Cardiac muscle cell (in vitro differentiated cells and primary cell): ENCODE data around the gene AGXT2. TPM values are rescaled to one million over a fixed set of nuclear protein-coding genes. Genes with fewer than 3 reads are reported as not detected.
A peak's percentile ranks its signal among the peaks of the same experiment; 100 is the strongest.

Experiments
- DNase-seq, 2 donors: peaks; one replicate each; pipeline versions ENCODE4 v3.0.0 to v3.0.0-alpha.2; 2010 to 2017; ENCODE audit warnings: low read depth in 1 of 2, low spot score in 1 of 2
- H3K27ac ChIP-seq: fragments of 200-600 bp; sonication (generic); 2 replicates; pipeline ENCODE4 v1.5.1; 2016
- H3K27me3 ChIP-seq: fragments of 200-600 bp; sonication (generic); 2 replicates; pipeline ENCODE4 v1.6.0; 2016; ENCODE audit warnings: control low read depth
- H3K36me3 ChIP-seq: fragments of 200-600 bp; sonication (generic); 2 replicates; pipeline ENCODE4 v1.5.1; 2016; ENCODE audit warnings: control low read depth
- H3K4me1 ChIP-seq: fragments of 200-600 bp; sonication (generic); 2 replicates; pipeline ENCODE4 v1.8.1; 2017; ENCODE audit warnings: low read depth, mild to moderate bottlenecking, mixed run types
- H3K4me3 ChIP-seq: fragments of 200-600 bp; sonication (generic); 2 replicates; pipeline ENCODE4 v1.5.1; 2016; ENCODE audit warnings: mild to moderate bottlenecking
- H3K9me3 ChIP-seq: fragments of 200-600 bp; sonication (generic); 2 replicates; pipeline ENCODE4 v1.5.1; 2017; ENCODE audit warnings: low read depth, mild to moderate bottlenecking, control low read depth
- CTCF ChIP-seq: IDR thresholded peaks from 2 replicates; pipeline ENCODE4 v1.5.1; 2012; ENCODE audit warnings: low read depth, mild to moderate bottlenecking, low read length
- polyA plus RNA-seq: library from polyadenylated mRNA; unstranded; fragments of >200 nt; fragmentation: Nextera tagmentation; extraction: Ambion mirVana; gene quantifications from 2 replicates; pipeline ENCODE4 v1.2.1, GENCODE V29; 2016
- total RNA-seq: library from RNA; depleted of rRNA; stranded (reverse); fragments of >200 nt; gene quantifications from 2 replicates; pipeline ENCODE4 v1.2.3, GENCODE V29; 2016

Gene AGXT2
- total and polyA plus RNA-seq, 2 experiments from 2014 or later, result not detected

GRCh38 chr5:35015063-35015462 lies 32.7 kb downstream of the AGXT2 start:
- Histone ChIP-seq H3K4me3 (no peak overlapping the region), H3K27me3 (no peaks in the 10 kb centered on the region), H3K4me1 (peaks cover 6% of the 10 kb centered on the region), H3K36me3 (no peaks in the 10 kb centered on the region), H3K9me3 (no peaks in the 10 kb centered on the region), H3K27ac (no peak overlapping the region)
- peak in 1 of 2 donors; percentile 35 for DNase-seq
- no peak for TF ChIP-seq CTCF

- no peak overlapping the region for H3K4me3 ChIP-seq
Observed at GRCh38 chr5:35012796-35013195, 35.0 kb downstream of the AGXT2 start.

GRCh38 chr5:35012365-35012764 lies 35.4 kb downstream of the AGXT2 start:
- H3K4me1 ChIP-seq, result peaks cover 6% of the 10 kb centered on the region
- H3K9me3 ChIP-seq, result no peaks in the 10 kb centered on the region
- H3K27me3 ChIP-seq, result no peaks in the 10 kb centered on the region
- no peaks in the 10 kb centered on the region for H3K36me3 ChIP-seq
- H3K4me3 ChIP-seq, result no peak overlapping the region
- no peak for TF ChIP-seq CTCF
- no peak for DNase-seq
- H3K27ac ChIP-seq, result no peak overlapping the region

More at GRCh38 chr5:35012796-35013195, 35.0 kb downstream of the AGXT2 start:
- Histone ChIP-seq H3K36me3 (no peaks in the 10 kb centered on the region), H3K9me3 (no peaks in the 10 kb centered on the region), H3K27me3 (no peaks in the 10 kb centered on the region), H3K4me1 (peaks cover 6% of the 10 kb centered on the region), H3K27ac (no peak overlapping the region)
- DNase-seq, result peak; percentile 59 to 82
- TF ChIP-seq CTCF, result no peak

- no peak for TF ChIP-seq CTCF
- Histone ChIP-seq H3K9me3 (no peaks in the 10 kb centered on the region), H3K4me1 (peaks cover 6% of the 10 kb centered on the region), H3K36me3 (no peaks in the 10 kb centered on the region), H3K27me3 (no peaks in the 10 kb centered on the region), H3K4me3 (no peak overlapping the region), H3K27ac (no peak overlapping the region)
- no peak for DNase-seq
Observed at GRCh38 chr5:35010676-35011075, 37.1 kb downstream of the AGXT2 start.

GRCh38 chr5:35009657-35010056 lies 38.1 kb downstream of the AGXT2 start:
- no peak for TF ChIP-seq CTCF
- Histone ChIP-seq H3K36me3 (no peaks in the 10 kb centered on the region), H3K4me1 (peaks cover 6% of the 10 kb centered on the region), H3K27me3 (no peaks in the 10 kb centered on the region), H3K4me3 (no peak overlapping the region), H3K9me3 (no peaks in the 10 kb centered on the region), H3K27ac (no peak overlapping the region)
- DNase-seq, result peak in 1 of 2 donors; percentile 62

- no peak for DNase-seq
- no peaks in the 10 kb centered on the region for H3K9me3 ChIP-seq
- H3K4me3 ChIP-seq, result no peak overlapping the region
- peaks cover 6% of the 10 kb centered on the region for H3K4me1 ChIP-seq
- no peak overlapping the region for H3K27ac ChIP-seq
- TF ChIP-seq CTCF, result no peak
- no peaks in the 10 kb centered on the region for H3K36me3 ChIP-seq
- peaks cover 5% of the 10 kb centered on the region for H3K27me3 ChIP-seq
Observed at GRCh38 chr5:35009019-35009418, 38.7 kb downstream of the AGXT2 start.
